Subcutaneous abdominal adipose tissue (tissue), 5 donors: ENCODE measurements around the gene REC114.

Experiments
- H3K27ac ChIP-seq: one replicate; pipeline ENCODE4 v1.7.0; 2013; ENCODE audit warnings: low read depth, mild to moderate bottlenecking, inconsistent platforms, low read length, moderate library complexity
- H3K27me3 ChIP-seq, 5 donors: one replicate each; pipeline ENCODE4 v1.7.0; 2013; ENCODE audit warnings: low read length in 5 of 5, inconsistent platforms in 1 of 5; ENCODE audit not compliant: control insufficient read depth in 5 of 5, insufficient read depth in 4 of 5
- H3K36me3 ChIP-seq, 5 donors: one replicate each; pipeline ENCODE4 v1.7.0; 2013; ENCODE audit warnings: low read length in 5 of 5; ENCODE audit not compliant: control insufficient read depth in 5 of 5, insufficient read depth in 5 of 5
- H3K4me1 ChIP-seq, 5 donors: one replicate each; pipeline ENCODE4 v1.7.0; 2013; ENCODE audit warnings: low read length in 5 of 5, mild to moderate bottlenecking in 3 of 5, moderate library complexity in 1 of 5; ENCODE audit not compliant: control insufficient read depth in 5 of 5, insufficient read depth in 5 of 5
- H3K4me3 ChIP-seq, 5 donors: one replicate each; pipeline ENCODE4 v1.7.0; 2013; ENCODE audit warnings: low read length in 5 of 5, low read depth in 1 of 5
- H3K9ac ChIP-seq, 5 donors: one replicate each; pipeline ENCODE4 v1.7.0; 2013; ENCODE audit warnings: low read length in 5 of 5, mild to moderate bottlenecking in 4 of 5, moderate library complexity in 3 of 5
- H3K9me3 ChIP-seq, 5 donors: one replicate each; pipeline ENCODE4 v1.7.0; 2013; ENCODE audit warnings: low read length in 5 of 5; ENCODE audit not compliant: control insufficient read depth in 5 of 5
- donor health status: healthy.
- donor health status: healthy.
- donor health status: healthy.
- donor health status: healthy.
- donor health status: healthy.

Gene REC114

GRCh38 chr15:73605759-73606436, 162.9 kb downstream of the REC114 start:
- Histone ChIP-seq H3K27ac (no peak overlapping the region), H3K4me1 (peaks cover 8 to 43% (median 30%) of the 10 kb centered on the region in 5 donors), H3K27me3 (no peaks in the 10 kb centered on the region), H3K4me3 (no peak overlapping the region), H3K9me3 (no peaks in the 10 kb centered on the region), H3K36me3 (peaks cover 0 to 2% (median 0%) of the 10 kb centered on the region in 5 donors), H3K9ac (no peak overlapping the region)

GRCh38 chr15:73607405-73607804, 164.4 kb downstream of the REC114 start:
- Histone ChIP-seq H3K9me3 (no peaks in the 10 kb centered on the region), H3K27ac (no peak overlapping the region), H3K4me1 (peaks cover 3 to 29% (median 15%) of the 10 kb centered on the region in 5 donors), H3K27me3 (no peaks in the 10 kb centered on the region), H3K36me3 (peaks cover 0 to 2% (median 0%) of the 10 kb centered on the region in 5 donors), H3K4me3 (no peak overlapping the region), H3K9ac (no peak overlapping the region)

- H3K4me3 ChIP-seq, result no peak overlapping the region
- H3K27me3 ChIP-seq, result no peaks in the 10 kb centered on the region
- no peak overlapping the region for H3K27ac ChIP-seq
- no peak overlapping the region for H3K9ac ChIP-seq
- H3K9me3 ChIP-seq, result no peaks in the 10 kb centered on the region
- peaks cover 0 to 28% (median 14%) of the 10 kb centered on the region in 5 donors for H3K4me1 ChIP-seq
- peaks cover 0 to 2% (median 0%) of the 10 kb centered on the region in 5 donors for H3K36me3 ChIP-seq
Measured at GRCh38 chr15:73607843-73608242, 164.9 kb downstream of the REC114 start.

- Histone ChIP-seq H3K4me3 (no peak overlapping the region), H3K36me3 (peaks cover 0 to 2% (median 0%) of the 10 kb centered on the region in 5 donors), H3K9ac (no peak overlapping the region), H3K4me1 (peaks cover 0 to 30% (median 14%) of the 10 kb centered on the region in 5 donors), H3K27me3 (no peaks in the 10 kb centered on the region), H3K27ac (no peak overlapping the region), H3K9me3 (no peaks in the 10 kb centered on the region)
Measured at GRCh38 chr15:73608475-73608874, 165.5 kb downstream of the REC114 start.

GRCh38 chr15:73608941-73609340, 166.0 kb downstream of the REC114 start:
- no peak overlapping the region for H3K4me3 ChIP-seq
- H3K36me3 ChIP-seq, result peaks cover 0 to under 1% (median 0%) of the 10 kb centered on the region in 5 donors
- no peak overlapping the region for H3K9ac ChIP-seq
- H3K27ac ChIP-seq, result no peak overlapping the region
- H3K9me3 ChIP-seq, result no peaks in the 10 kb centered on the region
- H3K27me3 ChIP-seq, result no peaks in the 10 kb centered on the region
- peaks cover 0 to 30% (median 14%) of the 10 kb centered on the region in 5 donors for H3K4me1 ChIP-seq
